Activated T-cell treated with anti-CD3 and anti-CD28 coated beads for 1 hour (primary cell): ENCODE measurements around the gene ACAP3.

ENCODE experiments used
- DNase-seq: peaks from one replicate; pipeline ENCODE4 v3.0.0-alpha.2; 2020; ENCODE audit warnings: low read depth

The ACAP3 gene

DNA sequence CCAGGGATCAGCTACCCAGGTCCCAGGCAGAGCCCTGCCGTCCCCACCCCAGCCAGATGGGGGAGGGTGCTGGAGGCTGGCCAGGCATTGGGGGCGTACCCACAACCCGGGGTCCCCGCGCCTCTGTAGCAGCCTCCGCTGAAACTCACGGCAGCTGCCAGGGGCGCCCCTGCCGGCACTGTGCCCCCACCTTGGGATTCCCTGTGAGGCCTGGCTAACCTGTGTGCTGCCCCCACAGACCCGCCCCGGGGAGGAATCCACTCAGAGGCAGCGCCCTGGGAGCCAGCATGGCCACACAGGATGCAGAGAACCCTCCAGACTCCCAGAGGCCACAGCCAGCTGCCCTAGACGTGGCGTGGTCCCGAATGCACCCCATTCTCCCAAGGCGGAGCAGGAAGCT, 37.7 kb upstream of the ACAP3 start:
- no peak for DNase-seq

DNA sequence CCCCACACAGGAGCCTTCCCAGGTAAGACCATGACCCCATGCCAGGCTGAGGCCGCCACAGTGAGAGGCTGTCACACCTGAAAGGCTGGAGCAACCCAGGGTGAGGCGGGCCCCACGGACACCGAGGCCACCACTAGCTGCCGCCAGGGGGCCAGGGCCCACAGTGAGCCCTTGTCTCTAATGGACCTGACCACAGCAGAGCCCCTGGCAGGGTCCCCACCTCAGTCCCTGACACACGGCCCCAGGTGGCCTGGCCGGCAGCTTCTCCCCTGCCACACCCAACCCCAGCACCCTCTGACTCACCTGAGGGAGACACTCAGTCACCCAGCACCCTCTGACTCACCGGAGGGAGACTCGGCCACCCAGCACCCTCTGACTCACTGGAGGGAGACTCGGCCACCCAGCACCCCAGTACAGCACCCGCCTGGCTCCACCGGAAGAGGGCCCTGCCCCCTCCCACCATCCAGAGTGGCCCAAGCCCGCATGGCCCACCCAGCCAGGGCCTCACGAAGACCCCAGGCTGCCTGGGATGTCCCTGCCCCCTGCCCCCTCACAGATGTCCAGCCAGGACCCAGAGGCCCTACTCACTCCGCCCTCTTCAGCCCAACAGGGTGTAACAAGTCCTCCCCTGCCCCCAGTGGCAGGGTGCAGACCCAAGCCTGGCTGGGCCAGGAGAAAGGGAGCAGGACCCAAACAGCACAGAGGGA, 37.1 kb upstream of the ACAP3 start:
- DNase-seq, result no peak

DNA sequence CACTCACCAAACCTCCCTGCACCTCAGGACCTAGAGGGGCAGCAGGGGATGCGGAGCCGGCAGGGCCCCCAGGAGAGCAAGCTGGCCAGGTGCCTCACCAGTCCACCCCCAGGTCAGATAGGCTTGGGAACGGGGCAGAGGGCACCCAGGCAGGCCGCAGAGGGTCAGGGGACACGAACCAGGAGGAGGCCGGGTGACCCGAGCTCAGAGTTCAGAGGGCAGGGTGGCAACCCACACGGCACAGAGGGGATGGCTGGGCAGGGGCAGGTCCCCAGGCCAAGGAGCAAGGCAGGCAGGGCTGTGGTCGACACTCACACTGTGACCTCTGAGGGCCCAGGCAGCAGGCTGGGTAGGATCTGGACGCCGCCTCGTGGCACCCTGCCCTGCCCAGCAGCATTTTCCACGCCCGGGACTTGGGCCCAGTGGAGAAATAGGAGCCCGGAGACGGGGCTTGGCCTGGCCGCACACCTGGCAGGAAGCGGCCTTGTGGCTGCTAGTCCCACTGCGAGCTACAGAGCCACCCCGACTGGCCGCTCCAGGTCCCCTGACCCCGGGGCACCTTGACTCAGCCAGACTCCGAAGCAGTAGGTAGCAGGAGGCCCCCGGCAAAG, 36.2 kb upstream of the ACAP3 start:
- no peak for DNase-seq

DNA sequence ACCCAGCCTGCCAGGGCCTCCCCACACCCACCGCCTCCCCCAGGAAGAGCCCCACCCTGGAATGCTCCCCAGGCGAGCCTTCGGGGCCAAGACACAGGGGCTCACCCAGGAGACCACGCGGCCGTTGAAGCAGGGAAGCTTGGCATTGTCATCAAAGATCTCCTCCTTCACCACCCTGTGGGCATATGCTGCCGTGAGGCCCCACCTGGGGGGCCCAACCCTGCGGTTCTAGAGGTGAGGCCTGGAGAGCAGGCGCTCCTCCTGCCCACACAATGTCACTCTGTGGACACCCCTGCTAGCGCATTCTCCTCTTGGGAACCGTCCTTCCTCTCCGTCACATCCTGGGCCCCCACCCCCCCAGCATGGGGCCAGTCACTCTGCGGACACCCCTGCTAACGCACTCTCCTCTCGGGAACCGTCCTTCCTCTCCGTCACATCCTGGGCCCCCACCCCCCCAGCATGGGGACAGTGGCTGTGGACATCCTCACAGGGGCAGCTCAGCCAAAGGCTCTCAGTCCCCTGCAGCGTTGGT, 34.9 kb upstream of the ACAP3 start:
- DNase-seq, result no peak

DNA sequence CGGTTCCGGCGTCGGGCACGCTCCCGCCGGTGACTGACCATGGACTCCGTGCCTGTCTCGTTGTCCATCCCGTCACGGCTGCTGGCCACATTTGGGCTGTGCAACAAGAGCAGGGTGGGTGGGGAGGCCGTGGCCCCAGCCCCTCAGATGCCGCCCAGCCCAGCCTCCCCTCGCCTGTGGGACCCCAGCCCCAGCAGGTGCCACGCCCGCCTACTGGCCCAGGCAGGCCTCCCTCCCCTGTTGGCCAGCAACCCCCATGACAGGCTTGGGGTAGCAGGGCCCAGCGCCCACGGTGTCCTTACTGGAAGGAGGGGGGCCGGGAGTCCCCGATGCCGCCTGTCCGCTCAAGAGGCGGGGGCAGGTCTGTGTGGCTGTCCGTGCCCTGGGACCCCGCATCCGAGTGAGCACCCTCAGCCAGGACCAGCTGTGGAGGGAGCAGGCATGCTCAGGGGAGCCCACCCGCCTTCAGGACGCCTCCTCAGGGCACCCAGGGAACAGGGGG, 34.4 kb upstream of the ACAP3 start:
- DNase-seq, result no peak

DNA sequence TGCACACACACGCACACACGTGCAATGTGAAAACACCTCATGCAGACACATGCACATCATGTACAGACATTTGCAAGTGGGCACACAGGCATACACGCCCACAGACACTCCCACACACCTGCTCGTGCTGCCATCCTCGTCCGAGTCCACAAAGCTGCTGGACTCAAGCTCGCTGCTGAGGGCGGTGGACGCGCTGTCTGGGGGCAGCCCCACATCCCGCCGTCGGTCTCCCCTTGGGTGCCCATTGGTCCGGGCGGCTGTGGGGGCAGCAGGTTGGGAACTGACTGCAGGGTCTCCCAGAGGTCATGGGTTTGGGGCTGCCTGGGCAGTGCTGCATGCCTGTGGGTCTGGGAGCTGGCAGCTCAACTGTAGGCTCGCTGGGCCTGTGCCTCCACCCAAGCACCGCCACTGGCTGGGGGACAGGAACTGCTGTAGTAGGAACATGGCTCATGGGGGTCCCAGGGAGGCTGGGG, 33.9 kb upstream of the ACAP3 start:
- no peak for DNase-seq

DNA sequence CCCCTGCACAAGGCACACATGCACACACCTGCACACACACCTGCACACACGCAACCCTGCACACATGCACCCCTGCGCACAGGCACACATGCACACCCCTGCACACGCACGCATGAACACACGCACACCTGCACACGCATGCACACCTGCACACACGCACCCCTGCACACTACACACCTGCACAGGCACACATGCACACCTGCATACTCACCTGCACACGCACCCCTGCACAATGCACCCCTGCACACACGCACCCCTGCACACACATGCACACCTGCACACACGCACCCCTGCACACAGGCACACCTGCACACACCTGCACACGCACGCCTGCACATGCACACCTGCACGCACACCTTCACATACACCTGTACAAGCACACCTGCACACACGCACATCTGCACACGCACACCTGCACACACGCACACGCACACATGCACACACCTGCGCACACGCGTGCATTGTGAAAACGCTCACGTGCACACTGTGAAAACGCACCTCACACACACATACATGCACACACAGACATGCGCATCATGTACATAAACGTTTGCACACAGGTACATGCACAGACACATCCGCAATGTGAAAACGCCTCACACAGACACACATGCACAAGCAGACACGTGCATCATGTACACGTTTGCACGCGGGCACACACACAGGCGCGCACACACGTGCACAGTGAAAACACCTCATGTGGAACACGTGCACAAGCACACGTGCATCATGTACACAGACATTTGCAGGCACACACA, 33.2 kb upstream of the ACAP3 start:
- no peak for DNase-seq

DNA sequence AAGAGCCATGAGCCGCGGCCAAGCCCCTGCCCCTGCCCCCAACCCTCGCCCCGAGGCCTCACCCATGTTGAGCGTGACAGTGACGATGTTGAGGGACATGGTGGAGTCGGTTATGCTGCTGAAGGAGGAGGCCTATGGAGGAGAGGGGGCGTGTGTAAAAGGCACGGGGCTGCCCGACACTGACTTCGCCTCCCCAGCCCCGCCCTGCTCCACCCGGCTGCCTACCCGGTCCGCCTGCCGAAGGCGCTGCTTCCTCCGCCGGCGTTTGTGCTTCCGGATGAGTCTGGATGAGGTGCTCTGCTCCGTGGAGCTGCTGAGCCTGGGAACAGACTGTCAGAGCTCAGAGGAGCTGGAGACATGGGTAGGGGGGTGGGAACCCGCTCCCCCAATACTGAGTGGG, 32.5 kb upstream of the ACAP3 start:
- DNase-seq, result no peak

DNA sequence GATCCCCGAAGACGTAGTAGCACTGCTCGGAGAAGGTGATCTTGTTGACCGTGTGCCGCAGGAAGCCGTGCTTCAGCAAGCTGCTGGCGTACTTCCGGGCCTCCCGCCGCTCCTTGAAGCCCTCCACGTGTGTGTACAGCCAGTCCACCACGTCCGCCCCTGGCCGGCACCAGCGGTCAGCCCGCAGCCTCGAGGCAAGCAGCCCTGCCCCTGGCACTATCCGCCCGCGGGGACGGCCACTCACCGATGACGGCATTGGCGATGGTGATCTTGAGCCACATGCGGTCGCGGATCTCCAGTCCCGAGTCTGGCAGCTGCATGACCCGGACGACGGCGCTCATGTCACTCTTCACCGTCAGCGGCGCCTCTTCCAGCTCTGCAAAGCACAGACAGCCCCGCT, 30.5 kb upstream of the ACAP3 start:
- DNase-seq, result no peak

DNA sequence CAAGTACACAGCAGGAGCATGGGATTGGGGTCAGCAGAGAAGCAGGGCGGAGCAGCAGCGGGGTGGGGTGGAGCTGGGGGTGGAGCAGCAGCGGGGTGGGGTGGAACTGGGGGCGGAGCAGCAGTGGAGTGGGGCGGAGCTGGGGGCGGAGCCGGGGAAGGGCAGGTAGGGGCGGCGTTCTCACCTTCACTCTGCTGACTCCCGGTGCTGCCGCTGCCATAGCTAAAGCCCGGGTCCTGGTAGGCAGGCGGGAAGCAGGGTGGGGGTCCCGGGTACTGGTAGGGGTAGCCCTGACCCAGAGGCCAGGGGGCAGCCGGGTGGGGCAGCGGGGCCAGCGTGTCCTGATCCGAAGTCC, 30.0 kb upstream of the ACAP3 start:
- DNase-seq, result no peak

DNA sequence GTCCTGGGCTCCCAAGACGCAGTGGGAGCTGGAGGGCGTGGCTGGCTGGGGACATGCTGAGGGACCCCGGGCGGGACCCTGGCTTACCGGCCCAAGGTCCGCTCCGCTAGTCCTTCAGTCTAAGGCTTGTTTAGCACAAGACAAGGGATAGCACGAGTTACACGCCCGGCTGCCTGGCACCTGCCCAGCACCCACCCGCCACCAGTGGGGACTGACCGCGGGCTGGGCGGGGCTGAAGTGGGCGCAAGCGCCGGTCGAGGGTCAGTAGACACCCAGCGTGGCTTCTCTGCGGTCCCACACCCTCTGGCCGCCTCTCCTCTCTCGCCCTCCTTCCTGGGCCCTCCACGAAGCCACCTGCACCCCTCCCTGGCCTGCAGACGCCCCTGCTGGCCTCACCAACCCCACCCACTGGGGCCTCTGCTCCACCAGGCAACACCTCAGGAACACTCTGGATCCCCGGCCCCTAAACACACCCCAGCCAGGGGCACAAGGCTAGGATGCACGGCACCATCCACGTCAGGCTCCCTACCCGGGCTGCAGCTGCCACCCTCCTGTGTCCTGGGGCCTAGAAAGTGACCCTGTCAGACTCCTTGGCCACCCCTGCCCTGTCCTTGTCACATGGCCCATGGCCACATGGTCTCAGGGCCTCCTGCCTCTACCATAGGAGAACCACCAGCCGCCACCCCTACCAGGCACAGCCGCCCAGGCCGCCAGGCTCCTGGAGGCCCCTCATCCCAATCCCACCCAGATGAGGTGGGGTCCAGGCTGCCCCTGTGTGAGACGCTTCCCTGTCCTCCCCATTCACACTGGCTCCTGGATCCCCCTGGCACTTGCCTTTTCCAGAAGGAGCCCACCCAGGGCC, 29.4 kb upstream of the ACAP3 start:
- DNase-seq, result no peak

DNA sequence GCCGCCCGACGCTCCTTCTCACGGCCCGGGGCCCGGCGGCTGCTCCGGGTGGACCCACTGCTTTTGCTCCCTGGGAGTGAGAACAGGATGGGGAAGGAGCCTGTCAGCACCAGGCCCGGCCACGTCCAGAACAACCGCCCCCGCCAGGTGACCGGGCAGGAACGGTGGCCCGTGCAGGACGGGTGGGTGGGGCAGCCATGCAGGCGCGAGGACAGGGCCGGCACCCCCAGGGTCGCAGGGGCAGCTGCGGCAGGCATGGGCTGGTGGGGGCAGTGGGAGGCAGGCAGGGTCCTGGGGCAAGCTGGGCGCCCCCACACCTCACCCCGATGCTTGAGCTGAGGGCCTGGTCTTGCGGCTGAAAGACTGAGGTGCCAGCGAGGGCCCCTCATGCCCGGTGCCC, 28.7 kb upstream of the ACAP3 start:
- no peak for DNase-seq

DNA sequence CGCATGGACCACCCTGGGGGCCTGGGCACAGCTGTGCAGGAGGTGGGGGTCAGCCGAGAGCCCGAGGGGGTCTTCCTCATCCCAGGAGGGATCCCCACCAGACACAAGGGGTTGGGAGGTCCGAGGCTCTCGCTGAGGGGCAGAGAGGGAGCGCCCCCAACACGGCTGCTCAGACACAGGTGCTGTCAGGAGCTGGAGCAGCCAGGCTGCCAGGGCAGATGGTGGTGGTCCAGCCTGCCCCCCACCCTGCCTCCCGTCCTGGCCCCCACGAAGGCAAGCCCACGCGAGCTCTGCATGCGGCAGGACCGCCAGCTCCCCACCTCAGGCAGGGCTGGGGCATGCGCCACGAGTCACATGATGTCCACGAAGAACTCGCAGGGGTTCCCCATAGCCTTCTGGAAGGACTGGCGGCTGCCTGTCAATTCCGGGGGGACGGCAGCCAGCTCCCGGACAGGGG, 28.1 kb upstream of the ACAP3 start:
- no peak for DNase-seq

DNA sequence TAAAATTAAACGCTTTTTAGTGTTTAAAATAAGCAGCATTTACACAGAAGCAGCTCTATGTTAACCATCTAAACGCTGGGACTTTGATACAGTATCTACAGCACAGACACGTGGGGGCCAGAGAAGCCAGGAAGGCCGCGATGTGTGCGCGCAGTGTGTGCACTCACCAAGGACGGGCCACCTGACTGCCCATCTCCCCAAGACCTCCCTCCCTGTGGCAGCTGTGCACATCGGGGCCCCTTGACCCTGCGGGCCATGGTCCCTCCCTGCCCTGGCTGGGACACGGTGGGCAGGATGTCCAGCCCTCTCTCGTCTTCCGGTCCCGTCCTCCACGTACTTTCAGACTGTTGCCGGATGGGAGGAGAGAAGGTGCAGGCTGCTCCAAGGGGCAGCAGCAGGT, 27.6 kb upstream of the ACAP3 start:
- no peak for DNase-seq

DNA sequence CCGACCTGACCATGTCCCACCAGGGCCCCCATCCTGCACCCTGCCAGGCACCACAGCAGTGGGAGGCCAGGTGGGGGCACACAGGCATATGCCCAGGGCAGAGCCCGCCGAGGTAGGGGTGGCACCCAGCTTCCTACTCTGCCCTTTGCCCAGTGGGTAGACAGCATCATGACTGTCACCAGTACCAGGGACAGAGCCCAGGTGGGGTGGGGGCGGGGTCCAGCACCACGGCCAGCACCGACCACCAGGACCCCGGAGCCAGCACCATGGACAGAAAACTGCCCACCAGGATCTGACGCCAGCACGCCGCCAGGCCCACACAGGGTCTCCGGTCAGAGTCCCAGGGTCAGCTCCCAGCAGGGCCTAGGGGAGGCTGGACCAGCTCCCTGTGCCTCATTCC, 27.1 kb upstream of the ACAP3 start:
- DNase-seq, result no peak

DNA sequence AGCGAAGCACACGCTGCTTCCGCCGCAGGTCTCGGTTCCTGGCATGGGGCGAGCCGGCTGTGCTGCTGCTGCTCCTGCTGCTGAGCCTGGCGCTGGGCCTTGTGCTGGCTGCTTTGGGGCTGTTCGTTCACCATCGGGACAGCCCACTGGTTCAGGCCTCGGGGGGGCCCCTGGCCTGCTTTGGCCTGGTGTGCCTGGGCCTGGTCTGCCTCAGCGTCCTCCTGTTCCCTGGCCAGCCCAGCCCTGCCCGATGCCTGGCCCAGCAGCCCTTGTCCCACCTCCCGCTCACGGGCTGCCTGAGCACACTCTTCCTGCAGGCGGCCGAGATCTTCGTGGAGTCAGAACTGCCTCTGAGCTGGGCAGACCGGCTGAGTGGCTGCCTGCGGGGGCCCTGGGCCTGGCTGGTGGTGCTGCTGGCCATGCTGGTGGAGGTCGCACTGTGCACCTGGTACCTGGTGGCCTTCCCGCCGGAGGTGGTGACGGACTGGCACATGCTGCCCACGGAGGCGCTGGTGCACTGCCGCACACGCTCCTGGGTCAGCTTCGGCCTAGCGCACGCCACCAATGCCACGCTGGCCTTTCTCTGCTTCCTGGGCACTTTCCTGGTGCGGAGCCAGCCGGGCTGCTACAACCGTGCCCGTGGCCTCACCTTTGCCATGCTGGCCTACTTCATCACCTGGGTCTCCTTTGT, 26.0 kb upstream of the ACAP3 start:
- DNase-seq, result no peak

DNA sequence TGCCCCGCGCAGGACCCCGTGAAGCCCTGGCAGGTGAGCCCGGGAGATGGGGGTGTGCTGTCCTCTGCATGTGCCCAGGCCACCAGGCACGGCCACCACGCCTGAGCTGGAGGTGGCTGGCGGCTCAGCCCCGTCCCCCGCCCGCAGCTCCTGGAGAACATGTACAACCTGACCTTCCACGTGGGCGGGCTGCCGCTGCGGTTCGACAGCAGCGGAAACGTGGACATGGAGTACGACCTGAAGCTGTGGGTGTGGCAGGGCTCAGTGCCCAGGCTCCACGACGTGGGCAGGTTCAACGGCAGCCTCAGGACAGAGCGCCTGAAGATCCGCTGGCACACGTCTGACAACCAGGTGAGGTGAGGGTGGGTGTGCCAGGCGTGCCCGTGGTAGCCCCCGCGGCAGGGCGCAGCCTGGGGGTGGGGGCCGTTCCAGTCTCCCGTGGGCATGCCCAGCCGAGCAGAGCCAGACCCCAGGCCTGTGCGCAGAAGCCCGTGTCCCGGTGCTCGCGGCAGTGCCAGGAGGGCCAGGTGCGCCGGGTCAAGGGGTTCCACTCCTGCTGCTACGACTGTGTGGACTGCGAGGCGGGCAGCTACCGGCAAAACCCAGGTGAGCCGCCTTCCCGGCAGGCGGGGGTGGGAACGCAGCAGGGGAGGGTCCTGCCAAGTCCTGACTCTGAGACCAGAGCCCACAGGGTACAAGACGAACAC, 25.2 kb upstream of the ACAP3 start:
- no peak for DNase-seq

DNA sequence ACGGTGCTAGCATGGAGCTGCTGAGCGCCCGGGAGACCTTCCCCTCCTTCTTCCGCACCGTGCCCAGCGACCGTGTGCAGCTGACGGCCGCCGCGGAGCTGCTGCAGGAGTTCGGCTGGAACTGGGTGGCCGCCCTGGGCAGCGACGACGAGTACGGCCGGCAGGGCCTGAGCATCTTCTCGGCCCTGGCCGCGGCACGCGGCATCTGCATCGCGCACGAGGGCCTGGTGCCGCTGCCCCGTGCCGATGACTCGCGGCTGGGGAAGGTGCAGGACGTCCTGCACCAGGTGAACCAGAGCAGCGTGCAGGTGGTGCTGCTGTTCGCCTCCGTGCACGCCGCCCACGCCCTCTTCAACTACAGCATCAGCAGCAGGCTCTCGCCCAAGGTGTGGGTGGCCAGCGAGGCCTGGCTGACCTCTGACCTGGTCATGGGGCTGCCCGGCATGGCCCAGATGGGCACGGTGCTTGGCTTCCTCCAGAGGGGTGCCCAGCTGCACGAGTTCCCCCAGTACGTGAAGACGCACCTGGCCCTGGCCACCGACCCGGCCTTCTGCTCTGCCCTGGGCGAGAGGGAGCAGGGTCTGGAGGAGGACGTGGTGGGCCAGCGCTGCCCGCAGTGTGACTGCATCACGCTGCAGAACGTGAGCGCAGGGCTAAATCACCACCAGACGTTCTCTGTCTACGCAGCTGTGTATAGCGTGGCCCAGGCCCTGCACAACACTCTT, 24.5 kb upstream of the ACAP3 start:
- no peak for DNase-seq

DNA sequence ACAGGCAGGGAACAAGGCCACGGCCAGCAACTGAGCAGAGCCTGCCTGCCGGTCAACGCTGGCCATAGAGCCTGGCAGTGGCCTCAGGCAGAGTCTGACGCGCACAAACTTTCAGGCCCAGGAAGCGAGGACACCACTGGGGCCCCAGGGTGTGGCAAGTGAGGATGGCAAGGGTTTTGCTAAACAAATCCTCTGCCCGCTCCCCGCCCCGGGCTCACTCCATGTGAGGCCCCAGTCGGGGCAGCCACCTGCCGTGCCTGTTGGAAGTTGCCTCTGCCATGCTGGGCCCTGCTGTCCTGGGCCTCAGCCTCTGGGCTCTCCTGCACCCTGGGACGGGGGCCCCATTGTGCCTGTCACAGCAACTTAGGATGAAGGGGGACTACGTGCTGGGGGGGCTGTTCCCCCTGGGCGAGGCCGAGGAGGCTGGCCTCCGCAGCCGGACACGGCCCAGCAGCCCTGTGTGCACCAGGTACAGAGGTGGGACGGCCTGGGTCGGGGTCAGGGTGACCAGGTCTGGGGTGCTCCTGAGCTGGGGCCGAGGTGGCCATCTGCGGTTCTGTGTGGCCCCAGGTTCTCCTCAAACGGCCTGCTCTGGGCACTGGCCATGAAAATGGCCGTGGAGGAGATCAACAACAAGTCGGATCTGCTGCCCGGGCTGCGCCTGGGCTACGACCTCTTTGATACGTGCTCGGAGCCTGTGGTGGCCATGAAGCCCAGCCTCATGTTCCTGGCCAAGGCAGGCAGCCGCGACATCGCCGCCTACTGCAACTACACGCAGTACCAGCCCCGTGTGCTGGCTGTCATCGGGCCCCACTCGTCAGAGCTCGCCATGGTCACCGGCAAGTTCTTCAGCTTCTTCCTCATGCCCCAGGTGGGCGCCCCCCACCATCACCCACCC, 23.6 kb upstream of the ACAP3 start, which contains the start of gene TAS1R3:
Gene TAS1R3, plus strand, starts transcription at position 213 of the 898 bp plus-strand sequence. Its CDS starts 66 bp downstream, at position 279.
- no peak for DNase-seq
